ENCODE measurements around the gene EFCAB13. TPM values are rescaled to one million over a fixed set of nuclear protein-coding genes. Genes with fewer than 3 reads are reported as not detected.

Gene EFCAB13
- total and polyA plus RNA-seq, 12 donors, result 0.32 to 3.8 (median 2.1) TPM

DNA sequence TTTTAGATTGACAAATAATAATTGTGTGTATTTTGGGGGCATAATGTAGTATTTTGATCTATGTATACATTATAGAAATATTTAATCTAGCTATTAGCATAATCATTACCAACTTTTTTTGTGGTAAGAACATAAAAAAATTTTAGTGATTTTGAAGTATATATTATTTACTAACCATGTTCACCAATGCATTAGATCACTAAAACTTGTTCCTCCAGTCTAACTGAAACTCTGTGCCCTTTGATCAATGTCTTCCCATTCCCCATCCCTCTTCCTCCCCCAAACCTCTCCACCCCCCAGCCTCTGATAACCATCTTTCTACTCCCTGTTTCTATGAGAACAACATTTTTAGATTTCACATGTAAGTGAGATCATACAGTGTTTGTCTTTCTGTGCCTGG, 8.5 kb downstream of the EFCAB13 start:
- Histone ChIP-seq H3K27ac (no peak overlapping the region), H3K4me1 (peaks cover 0 to 9% (median 0%) of the 10 kb centered on the region in 9 donors), H3K9me3 (peaks cover 0 to 6% (median 0%) of the 10 kb centered on the region in 11 donors), H3K27me3 (no peaks in the 10 kb centered on the region), H3K4me3 (no peak overlapping the region), H3K36me3 (peaks cover 0 to 19% (median 6%) of the 10 kb centered on the region in 9 donors)
- DNase-seq (no peak), ATAC-seq (no peak)
- TF ChIP-seq, protein P1, sequence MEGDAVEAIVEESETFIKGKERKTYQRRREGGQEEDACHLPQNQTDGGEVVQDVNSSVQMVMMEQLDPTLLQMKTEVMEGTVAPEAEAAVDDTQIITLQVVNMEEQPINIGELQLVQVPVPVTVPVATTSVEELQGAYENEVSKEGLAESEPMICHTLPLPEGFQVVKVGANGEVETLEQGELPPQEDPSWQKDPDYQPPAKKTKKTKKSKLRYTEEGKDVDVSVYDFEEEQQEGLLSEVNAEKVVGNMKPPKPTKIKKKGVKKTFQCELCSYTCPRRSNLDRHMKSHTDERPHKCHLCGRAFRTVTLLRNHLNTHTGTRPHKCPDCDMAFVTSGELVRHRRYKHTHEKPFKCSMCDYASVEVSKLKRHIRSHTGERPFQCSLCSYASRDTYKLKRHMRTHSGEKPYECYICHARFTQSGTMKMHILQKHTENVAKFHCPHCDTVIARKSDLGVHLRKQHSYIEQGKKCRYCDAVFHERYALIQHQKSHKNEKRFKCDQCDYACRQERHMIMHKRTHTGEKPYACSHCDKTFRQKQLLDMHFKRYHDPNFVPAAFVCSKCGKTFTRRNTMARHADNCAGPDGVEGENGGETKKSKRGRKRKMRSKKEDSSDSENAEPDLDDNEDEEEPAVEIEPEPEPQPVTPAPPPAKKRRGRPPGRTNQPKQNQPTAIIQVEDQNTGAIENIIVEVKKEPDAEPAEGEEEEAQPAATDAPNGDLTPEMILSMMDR (IDR thresholded peaks at IDR 0.05), result no peak
- intact Hi-C loops (cut with DNase I), result no loop called here

DNA sequence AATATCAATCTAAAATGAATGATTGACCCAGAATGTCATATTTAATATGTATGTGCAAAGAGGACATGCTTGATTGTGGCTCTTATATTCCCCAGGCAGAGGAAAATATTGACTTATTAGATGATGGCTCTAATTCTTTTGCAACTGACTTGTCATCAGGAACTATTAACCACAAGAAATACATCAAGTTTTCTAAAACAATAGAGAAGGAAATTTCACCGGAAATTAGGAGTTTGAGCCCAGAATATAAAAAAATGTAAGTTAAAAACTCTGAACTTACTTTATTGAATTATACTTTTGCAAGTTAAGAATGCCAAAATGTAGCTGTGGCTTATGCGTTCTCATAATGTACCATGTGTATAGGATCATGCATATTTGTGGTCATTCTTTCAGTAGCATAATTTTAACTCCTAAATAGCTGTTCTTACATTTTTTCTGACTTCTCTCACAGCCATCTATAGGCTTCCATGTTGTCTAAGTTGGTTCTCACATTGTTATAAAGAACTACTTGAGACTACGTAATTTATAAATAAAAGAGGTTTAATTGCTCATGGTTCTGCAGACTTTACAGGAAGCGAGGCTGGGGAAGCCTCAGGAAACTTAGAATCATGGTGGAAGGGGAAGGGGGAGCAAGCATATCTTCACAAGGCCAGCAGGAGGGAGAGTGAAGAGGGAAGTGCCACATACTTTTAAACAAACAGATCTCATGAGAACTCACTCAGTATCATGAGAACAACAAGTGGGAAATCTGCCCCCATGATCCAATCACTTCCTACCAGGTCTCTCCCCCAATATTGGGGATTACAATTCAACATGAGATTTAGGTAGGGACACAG, 11.6 kb downstream of the EFCAB13 start:
- H3K27ac ChIP-seq, result peak overlapping the region in 3 of 10 donors; percentile 5 to 37 (median 17)
- peaks cover 0 to 6% (median 0%) of the 10 kb centered on the region in 11 donors for H3K9me3 ChIP-seq
- peaks cover 0 to 9% (median 0%) of the 10 kb centered on the region in 9 donors for H3K4me1 ChIP-seq
- intact Hi-C loops (cut with DNase I), result no loop called here
- no peak for ATAC-seq
- H3K27me3 ChIP-seq, result no peaks in the 10 kb centered on the region
- peaks cover 0 to 27% (median 5%) of the 10 kb centered on the region in 9 donors for H3K36me3 ChIP-seq
- TF ChIP-seq, protein P1 (IDR thresholded peaks at IDR 0.05), result no peak
- DNase-seq, result no peak
- H3K4me3 ChIP-seq, result no peak overlapping the region
- WGBS, 2 donors, result 67 to 76% methylated on average over 4 of the region's 4 CpGs

DNA sequence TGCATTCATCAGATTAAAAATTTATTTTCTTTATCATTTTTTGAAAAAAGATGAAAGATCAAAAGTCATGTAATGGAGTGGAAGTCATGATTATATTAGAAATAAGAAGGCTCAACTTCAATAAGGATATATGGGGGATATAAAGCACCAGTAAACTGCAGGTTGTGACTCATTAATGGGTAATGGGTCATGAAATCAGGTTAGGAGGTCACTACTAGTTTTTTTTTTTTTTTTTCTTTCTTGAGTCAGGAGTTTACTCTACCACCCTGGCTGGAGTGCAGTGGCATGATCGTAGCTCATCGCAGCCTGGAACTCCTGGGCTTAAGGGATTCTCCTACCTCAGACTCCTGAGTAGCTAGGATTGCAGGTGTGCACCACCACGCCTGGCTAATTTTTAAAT, 14.3 kb downstream of the EFCAB13 start:
- intact Hi-C loops (cut with DNase I), result no loop called here
- no peak for DNase-seq
- Histone ChIP-seq H3K36me3 (peaks cover 0 to 28% (median 0%) of the 10 kb centered on the region in 9 donors), H3K4me3 (no peak overlapping the region), H3K27ac (no peak overlapping the region), H3K9me3 (no peaks in the 10 kb centered on the region), H3K4me1 (peaks cover 0 to 9% (median 0%) of the 10 kb centered on the region in 9 donors), H3K27me3 (no peaks in the 10 kb centered on the region)
- WGBS, 2 donors, result 100% methylated on average over 3 of the region's 3 CpGs
- TF ChIP-seq, protein P1 (IDR thresholded peaks at IDR 0.05), result no peak
- ATAC-seq, result no peak

DNA sequence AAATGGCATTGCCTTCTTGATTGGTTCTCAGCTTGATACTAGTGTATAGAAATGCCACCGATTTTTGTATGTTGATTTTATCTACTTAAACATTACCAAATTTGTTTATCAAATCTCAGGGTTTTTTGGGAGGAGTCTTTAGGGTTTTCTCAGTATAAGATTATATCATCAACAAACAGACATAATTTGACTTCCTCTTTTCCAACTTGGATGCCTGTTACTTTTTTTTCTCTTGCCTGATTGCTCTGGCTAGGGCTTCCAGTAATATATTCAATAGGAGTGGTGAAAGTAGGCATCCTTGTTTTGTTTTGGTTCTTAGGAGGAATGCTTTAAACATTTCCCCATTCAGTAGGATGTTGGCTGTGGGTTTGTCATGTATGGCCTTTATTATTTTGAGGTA, 29.1 kb downstream of the EFCAB13 start:
- intact Hi-C loops (cut with DNase I), result no loop called here
- Histone ChIP-seq H3K4me1 (no peaks in the 10 kb centered on the region), H3K27me3 (no peaks in the 10 kb centered on the region), H3K27ac (no peak overlapping the region), H3K36me3 (no peaks in the 10 kb centered on the region), H3K9me3 (no peaks in the 10 kb centered on the region), H3K4me3 (no peak overlapping the region)
- DNase-seq (no peak), ATAC-seq (no peak)
- WGBS, 2 donors, result 79 to 89% methylated on average over 1 of the region's 1 CpG
- TF ChIP-seq, protein P1 (IDR thresholded peaks at IDR 0.05), result no peak
